A549 (cell line): ENCODE results near the gene EIF5A2. TPM values are rescaled to one million over a fixed set of nuclear protein-coding genes. Genes with fewer than 3 reads are reported as not detected.

ENCODE experiments used
- ATAC-seq, 2 experiments: fragments of 200-7000 bp in 1 of 2; fragments of >200 bp in 1 of 2; cut with Nextera tagmentation in 1 of 2; cut with Tn5 transposase in 1 of 2; 3 replicates each; pipeline versions ENCODE4 v1.8.0 to v1.9.1; 2018 to 2020; ENCODE audit warnings: mild to moderate bottlenecking in 1 of 2, moderate library complexity in 1 of 2
- CTCF ChIA-PET: fragments of 300-600 bp; sonication (Branson Sonifier 250); formaldehyde crosslinking; extraction: SDS; loops from one replicate; lab custom pipeline; 2021; ENCODE audit warnings: antibody characterized with exemption, inconsistent platforms; lab: Yijun Ruan, JAX
- POLR2A ChIA-PET: fragments of 350-600 bp; formaldehyde crosslinking; extraction: SDS; loops from one replicate; lab custom pipeline; 2021; ENCODE audit warnings: antibody characterized with exemption, inconsistent platforms; lab: Yijun Ruan, JAX
- DNase-seq, 2 experiments: peaks; one replicate each; pipeline versions ENCODE4 v3.0.0 to v3.0.0-alpha.2; 2011 to 2016; ENCODE audit warnings: low read depth in 1 of 2, low spot score in 1 of 2
- FAIRE-seq: peaks from 2 replicates; lab custom pipeline; 2011; peaks lifted over from hg19 to GRCh38; lab: Jason Lieb, UNC
- H3K27ac ChIP-seq, 2 experiments: fragments of >200 bp; sonication (Bioruptor Twin); formaldehyde crosslinking; 3 replicates each; pipeline ENCODE4 v1.5.1; 2016 to 2017
- H3K4me1 ChIP-seq: fragments of >200 bp; sonication (Bioruptor Twin); formaldehyde crosslinking; 3 replicates; pipeline ENCODE4 v1.6.1; 2016
- H3K4me2 ChIP-seq: fragments of >200 bp; sonication (Bioruptor Twin); formaldehyde crosslinking; 3 replicates; pipeline ENCODE4 v1.6.1; 2016
- H3K4me3 ChIP-seq: fragments of >200 bp; sonication (Bioruptor Twin); formaldehyde crosslinking; 3 replicates; pipeline ENCODE4 v1.5.1; 2016
- H3K9me3 ChIP-seq: fragments of >200 bp; sonication (Bioruptor Twin); formaldehyde crosslinking; 3 replicates; pipeline ENCODE4 v1.6.1; 2016
- BHLHE40 ChIP-seq: IDR thresholded peaks from 2 replicates; pipeline ENCODE4 v1.6.1; 2012; ENCODE audit warnings: low read depth, low read length, inconsistent platforms
- CBX2 ChIP-seq: fragments of 200-600 bp; sonication (generic); IDR thresholded peaks from 2 replicates; pipeline ENCODE4 v1.6.1; 2016; ENCODE audit warnings: low read depth, mild to moderate bottlenecking, borderline replicate concordance
- CBX8 ChIP-seq: fragments of 200-600 bp; sonication (generic); IDR thresholded peaks from 2 replicates; pipeline ENCODE4 v1.6.1; 2016
- CEBPB ChIP-seq, 2 experiments: fragments of >200 bp in 1 of 2; sonication (Bioruptor Twin) in 1 of 2; formaldehyde crosslinking in 1 of 2; IDR thresholded peaks; 2 replicates each; pipeline ENCODE4 v1.6.1; 2012 to 2016
- EHF ChIP-seq: fragments of 250-450 bp; sonication (Bioruptor Pico); IDR thresholded peaks from 2 replicates; pipeline ENCODE4 v1.5.0; 2020; ENCODE audit warnings: mild to moderate bottlenecking
- EHMT2 ChIP-seq: fragments of 200-600 bp; sonication (generic); IDR thresholded peaks from 2 replicates; pipeline ENCODE4 v1.6.1; 2016; ENCODE audit warnings: antibody characterized with exemption, low read depth, mild to moderate bottlenecking, moderate library complexity
- EP300 ChIP-seq, 2 experiments: fragments of >200 bp; sonication (Bioruptor Twin); formaldehyde crosslinking; IDR thresholded peaks; 2 replicates in 1 of 2; 3 replicates in 1 of 2; pipeline ENCODE4 v1.6.1; 2016 to 2017
- ESRRA ChIP-seq: fragments of 150-350 bp; IDR thresholded peaks from 2 replicates; pipeline ENCODE4 v1.6.1; 2014; ENCODE audit warnings: mild to moderate bottlenecking, low read length, borderline replicate concordance
- FOSL2 ChIP-seq, 2 experiments: fragments of 450-650 bp in 1 of 2; fragments of >200 bp in 1 of 2; sonication (Bioruptor Twin) in 1 of 2; formaldehyde crosslinking; IDR thresholded peaks; 2 replicates each; pipeline versions ENCODE4 v1.5.0 to v1.6.1; 2016 to 2020; ENCODE audit warnings: mild to moderate bottlenecking in 1 of 2, moderate library complexity in 1 of 2
- HDAC2 ChIP-seq: fragments of 200-600 bp; sonication (generic); IDR thresholded peaks from 2 replicates; pipeline ENCODE4 v1.6.1; 2016
- HEYL ChIP-seq: fragments of 250-450 bp; sonication (Bioruptor Pico); IDR thresholded peaks from 2 replicates; pipeline ENCODE4 v1.8.0; 2021; ENCODE audit warnings: mild to moderate bottlenecking, moderate library complexity
- HOXB13 ChIP-seq: fragments of 250-450 bp; sonication (Bioruptor Pico); IDR thresholded peaks from 2 replicates; pipeline ENCODE4 v1.5.0; 2020; ENCODE audit warnings: low read depth, mild to moderate bottlenecking, moderate library complexity
- HOXB5 ChIP-seq: fragments of 250-450 bp; sonication (Bioruptor Pico); IDR thresholded peaks from 2 replicates; pipeline ENCODE4 v1.5.0; 2020; ENCODE audit warnings: mild to moderate bottlenecking, moderate library complexity
- JUNB ChIP-seq: fragments of >200 bp; sonication (Bioruptor Twin); formaldehyde crosslinking; IDR thresholded peaks from 2 replicates; pipeline ENCODE4 v1.6.1; 2016
- KDM1A ChIP-seq: fragments of 200-600 bp; sonication (generic); IDR thresholded peaks from 2 replicates; pipeline ENCODE4 v1.6.1; 2016; ENCODE audit warnings: low read depth, mild to moderate bottlenecking
- KDM5A ChIP-seq: fragments of 200-600 bp; sonication (generic); IDR thresholded peaks from 2 replicates; pipeline ENCODE4 v1.6.1; 2016; ENCODE audit warnings: antibody characterized with exemption, mild to moderate bottlenecking
- MAFK ChIP-seq: fragments of 450-650 bp; IDR thresholded peaks from 2 replicates; pipeline ENCODE4 v1.6.1; 2014; ENCODE audit not compliant: partially characterized antibody
- MAZ ChIP-seq: fragments of 150-350 bp; IDR thresholded peaks from 2 replicates; pipeline ENCODE4 v1.6.1; 2014; ENCODE audit warnings: antibody characterized with exemption, low read depth, low read length, borderline replicate concordance
- MYC ChIP-seq: IDR thresholded peaks from 2 replicates; pipeline ENCODE4 v1.6.1; 2012; ENCODE audit warnings: mild to moderate bottlenecking, inconsistent platforms, low read length, improper control_type of control experiment, borderline replicate concordance
- NFE2L2 ChIP-seq: fragments of 150-350 bp; conservative IDR thresholded peaks from 2 replicates; pipeline ENCODE4 v1.6.1; 2014; ENCODE audit warnings: low read length
- NR3C1 ChIP-seq: fragments of >200 bp; sonication (Bioruptor Twin); formaldehyde crosslinking; IDR thresholded peaks from 3 replicates; pipeline ENCODE4 v1.6.1; 2017
- PHF8 ChIP-seq: fragments of 200-600 bp; sonication (generic); IDR thresholded peaks from 2 replicates; pipeline ENCODE4 v1.6.1; 2016; ENCODE audit warnings: low read depth, mild to moderate bottlenecking, antibody characterized with exemption, moderate library complexity, borderline replicate concordance
- POLR2AphosphoS2 ChIP-seq: conservative IDR thresholded peaks from 2 replicates; pipeline ENCODE4 v1.6.1; 2012; ENCODE audit warnings: low read length, improper control_type of control experiment, inconsistent platforms
- RARB ChIP-seq: fragments of 250-450 bp; sonication (Bioruptor Pico); IDR thresholded peaks from 2 replicates; pipeline ENCODE4 v1.8.0; 2021; ENCODE audit warnings: mild to moderate bottlenecking, moderate library complexity
- RCOR1 ChIP-seq: fragments of 150-350 bp; IDR thresholded peaks from 2 replicates; pipeline ENCODE4 v1.6.1; 2014; ENCODE audit warnings: antibody characterized with exemption, low read length, low read depth
- RFX5 ChIP-seq: fragments of 450-650 bp; IDR thresholded peaks from 2 replicates; pipeline ENCODE4 v1.7.1; 2014; ENCODE audit warnings: antibody characterized with exemption, mild to moderate bottlenecking, moderate library complexity
- SMC3 ChIP-seq: fragments of >200 bp; sonication (Bioruptor Twin); formaldehyde crosslinking; IDR thresholded peaks from 3 replicates; pipeline ENCODE4 v1.6.1; 2018; ENCODE audit warnings: inconsistent platforms
- TFCP2L1 ChIP-seq: fragments of 250-450 bp; sonication (Bioruptor Pico); IDR thresholded peaks from 2 replicates; pipeline ENCODE4 v1.5.0; 2021; ENCODE audit warnings: mild to moderate bottlenecking
- ZFP36 ChIP-seq: fragments of 450-650 bp; IDR thresholded peaks from 2 replicates; pipeline ENCODE4 v1.6.1; 2014; ENCODE audit warnings: borderline replicate concordance; ENCODE audit not compliant: partially characterized antibody
- WGBS: methylation state at CpG from one replicate; pipeline ENCODE4 v1.1.6; 2017; ENCODE audit errors: missing lambda C conversion rate; 5-methylcytosine and 5-hydroxymethylcytosine counted together
- polyA plus RNA-seq, 4 experiments: library from polyadenylated mRNA; depleted of rRNA in 3 of 4; stranded (reverse); fragments of >200 nt; fragmentation: RNase III in 1 of 4; extraction: RNeasy Plus Mini Kit Qiagen cat#74134 plus additional on column Dnase treatment in 1 of 4; gene quantifications; 2 replicates in 3 of 4; 3 replicates in 1 of 4; pipeline ENCODE4 v1.2.3, GENCODE V29; 2011 to 2017
- TF ChIP-seq, protein P1 (sequence below): fragments of 200-600 bp; sonication (generic); IDR thresholded peaks from 2 replicates; pipeline ENCODE4 v1.6.1; 2016; ENCODE audit warnings: antibody characterized with exemption, mild to moderate bottlenecking, moderate library complexity
- TF ChIP-seq, protein P2 (sequence below): fragments of >200 bp; sonication (Bioruptor Twin); formaldehyde crosslinking; IDR thresholded peaks from 3 replicates; pipeline ENCODE4 v1.6.1; 2016
- TF ChIP-seq, protein P3 (sequence below): fragments of >200 bp; sonication (Bioruptor Twin); formaldehyde crosslinking; IDR thresholded peaks from 2 replicates; pipeline ENCODE4 v1.6.1; 2016

The EIF5A2 gene
- polyA plus RNA-seq, 2 of the 4 experiments (the other 2 are of a cell fraction), result 7.9 to 15.2 TPM

DNA sequence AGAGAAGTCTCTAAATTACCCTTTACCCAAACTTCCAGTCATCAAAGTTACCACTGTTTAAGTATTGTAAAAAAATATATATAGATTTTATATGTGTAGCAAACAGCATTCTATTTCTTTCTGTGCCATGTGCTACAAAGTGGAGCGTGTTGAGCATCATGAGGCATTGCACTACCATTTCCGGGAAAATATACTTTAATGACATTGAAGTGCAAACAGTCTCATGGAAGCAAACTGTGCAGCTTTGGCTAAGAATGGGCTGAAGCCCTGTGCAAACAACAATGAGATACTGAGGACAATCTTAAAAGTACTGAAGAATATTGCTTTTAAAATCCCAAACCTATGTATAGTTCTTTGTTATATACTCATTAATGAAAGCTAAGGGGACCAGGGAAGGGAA is 31.9 kb downstream of the EIF5A2 start:
- ChIA-PET POLR2A (no interaction called here), CTCF (no interaction called here)
- no peak for TF ChIP-seq BHLHE40
- no peak for TF ChIP-seq RARB (CRISPR knock-in tag)
- no peak for TF ChIP-seq JUNB
- TF ChIP-seq, protein P1, sequence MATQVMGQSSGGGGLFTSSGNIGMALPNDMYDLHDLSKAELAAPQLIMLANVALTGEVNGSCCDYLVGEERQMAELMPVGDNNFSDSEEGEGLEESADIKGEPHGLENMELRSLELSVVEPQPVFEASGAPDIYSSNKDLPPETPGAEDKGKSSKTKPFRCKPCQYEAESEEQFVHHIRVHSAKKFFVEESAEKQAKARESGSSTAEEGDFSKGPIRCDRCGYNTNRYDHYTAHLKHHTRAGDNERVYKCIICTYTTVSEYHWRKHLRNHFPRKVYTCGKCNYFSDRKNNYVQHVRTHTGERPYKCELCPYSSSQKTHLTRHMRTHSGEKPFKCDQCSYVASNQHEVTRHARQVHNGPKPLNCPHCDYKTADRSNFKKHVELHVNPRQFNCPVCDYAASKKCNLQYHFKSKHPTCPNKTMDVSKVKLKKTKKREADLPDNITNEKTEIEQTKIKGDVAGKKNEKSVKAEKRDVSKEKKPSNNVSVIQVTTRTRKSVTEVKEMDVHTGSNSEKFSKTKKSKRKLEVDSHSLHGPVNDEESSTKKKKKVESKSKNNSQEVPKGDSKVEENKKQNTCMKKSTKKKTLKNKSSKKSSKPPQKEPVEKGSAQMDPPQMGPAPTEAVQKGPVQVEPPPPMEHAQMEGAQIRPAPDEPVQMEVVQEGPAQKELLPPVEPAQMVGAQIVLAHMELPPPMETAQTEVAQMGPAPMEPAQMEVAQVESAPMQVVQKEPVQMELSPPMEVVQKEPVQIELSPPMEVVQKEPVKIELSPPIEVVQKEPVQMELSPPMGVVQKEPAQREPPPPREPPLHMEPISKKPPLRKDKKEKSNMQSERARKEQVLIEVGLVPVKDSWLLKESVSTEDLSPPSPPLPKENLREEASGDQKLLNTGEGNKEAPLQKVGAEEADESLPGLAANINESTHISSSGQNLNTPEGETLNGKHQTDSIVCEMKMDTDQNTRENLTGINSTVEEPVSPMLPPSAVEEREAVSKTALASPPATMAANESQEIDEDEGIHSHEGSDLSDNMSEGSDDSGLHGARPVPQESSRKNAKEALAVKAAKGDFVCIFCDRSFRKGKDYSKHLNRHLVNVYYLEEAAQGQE, result no peak
- no peak for TF ChIP-seq KDM1A
- TF ChIP-seq FOSL2 (IDR thresholded peaks at IDR 0.05), result no peak
- no peak for TF ChIP-seq FOSL2 (CRISPR knock-in tag; IDR thresholded peaks at IDR 0.05)
- TF ChIP-seq CBX8, result no peak
- TF ChIP-seq EP300 (IDR thresholded peaks at IDR 0.05), result no peak
- TF ChIP-seq MAFK, result no peak
- TF ChIP-seq, protein P2, sequence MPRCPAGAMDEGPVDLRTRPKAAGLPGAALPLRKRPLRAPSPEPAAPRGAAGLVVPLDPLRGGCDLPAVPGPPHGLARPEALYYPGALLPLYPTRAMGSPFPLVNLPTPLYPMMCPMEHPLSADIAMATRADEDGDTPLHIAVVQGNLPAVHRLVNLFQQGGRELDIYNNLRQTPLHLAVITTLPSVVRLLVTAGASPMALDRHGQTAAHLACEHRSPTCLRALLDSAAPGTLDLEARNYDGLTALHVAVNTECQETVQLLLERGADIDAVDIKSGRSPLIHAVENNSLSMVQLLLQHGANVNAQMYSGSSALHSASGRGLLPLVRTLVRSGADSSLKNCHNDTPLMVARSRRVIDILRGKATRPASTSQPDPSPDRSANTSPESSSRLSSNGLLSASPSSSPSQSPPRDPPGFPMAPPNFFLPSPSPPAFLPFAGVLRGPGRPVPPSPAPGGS, result no peak
- TF ChIP-seq HDAC2, result no peak
- TF ChIP-seq RFX5, result no peak
- TF ChIP-seq CEBPB (IDR thresholded peaks at IDR 0.05), result no peak
- no peak for TF ChIP-seq PHF8
- TF ChIP-seq ZFP36, result no peak
- no peak for TF ChIP-seq MAZ
- no peak for TF ChIP-seq CBX2
- H3K9me3 ChIP-seq, result no peaks in the 10 kb centered on the region
- H3K27ac ChIP-seq, result no peak overlapping the region
- 58% methylated on average over 2 of the region's 2 CpGs for WGBS
- ATAC-seq (no peak), FAIRE-seq (no peak), DNase-seq (no peak)
- H3K4me1 ChIP-seq, result no peaks in the 10 kb centered on the region
- no peak overlapping the region for H3K4me2 ChIP-seq
- no peak overlapping the region for H3K4me3 ChIP-seq

- Histone ChIP-seq H3K4me1 (peaks cover 19% of the 10 kb centered on the region; the same call in 2 of the 3 replicates), H3K27ac (peak within 1 kb of the TSS; percentile 90 to 97), H3K4me2 (peak within 1 kb of the TSS; percentile 86), H3K4me3 (peak within 1 kb of the TSS; percentile 68), H3K9me3 (no peaks in the 10 kb centered on the region)
- ATAC-seq (peak; percentile 96), DNase-seq (peak; percentile 72 to 94), FAIRE-seq (no peak)
- ChIA-PET CTCF (interaction anchor here (0.6 to 0.8 kb wide), 2 partner anchors 58 to 1169 kb away, joined by 3 to 4 read pairs; partner anchors contain the start of gene FNDC3B), POLR2A (interaction anchor here (0.6 to 1.5 kb wide), 10 partner anchors 19 to 1097 kb away, joined by 3 to 24 read pairs (median 3); partner anchors contain the start of genes EIF5A2 and PRKCI)
- WGBS, result 1% methylated on average over 51 of the region's 59 CpGs
- no peak for TF ChIP-seq ESRRA
- no peak for TF ChIP-seq NFE2L2
- TF ChIP-seq RFX5, result no peak
- TF ChIP-seq EHMT2, result no peak
- TF ChIP-seq RCOR1, result no peak
- TF ChIP-seq HEYL (CRISPR knock-in tag), result no peak
- no peak for TF ChIP-seq SMC3
- peak; percentile 66 for TF ChIP-seq KDM5A
- peak; percentile 92 for TF ChIP-seq MYC
- TF ChIP-seq KDM1A, result no peak
- TF ChIP-seq TFCP2L1 (CRISPR knock-in tag), result 0 out of 2 replicates have a peak, but pooled peaks have one; percentile 16
- no peak for TF ChIP-seq MAZ
- no peak for TF ChIP-seq NR3C1
- no peak for TF ChIP-seq POLR2AphosphoS2
- no peak for TF ChIP-seq EHF (CRISPR knock-in tag)
- TF ChIP-seq ZFP36, result no peak
- no peak for TF ChIP-seq EP300 (IDR thresholded peaks at IDR 0.05)
- no peak for TF ChIP-seq HOXB13
- TF ChIP-seq BHLHE40, result no peak
- TF ChIP-seq HOXB5 (CRISPR knock-in tag), result no peak
- TF ChIP-seq PHF8, result peak; percentile 79
- TF ChIP-seq, protein P3, sequence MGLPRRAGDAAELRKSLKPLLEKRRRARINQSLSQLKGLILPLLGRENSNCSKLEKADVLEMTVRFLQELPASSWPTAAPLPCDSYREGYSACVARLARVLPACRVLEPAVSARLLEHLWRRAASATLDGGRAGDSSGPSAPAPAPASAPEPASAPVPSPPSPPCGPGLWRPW, result no peak
Measured at GRCh38 chr3:170869645-170870593, 38.5 kb downstream of the EIF5A2 start, which contains the start of gene RPL22L1. Gene RPL22L1, minus strand, starts transcription at chr3:170870195. Its CDS starts 28 bp downstream, at chr3:170870167.
